ENCODE measurements around the gene DCXR. TPM values are rescaled to one million over a fixed set of nuclear protein-coding genes. Genes with fewer than 3 reads are reported as not detected.
A peak's percentile ranks its signal among the peaks of the same experiment; 100 is the strongest.

The DCXR gene
- total RNA-seq, 2 experiments from 2014 or later: 110 to 115 TPM

- peak overlapping the region; percentile 34 for H3K27ac Mint-ChIP-seq
- no peak overlapping the region for H3K4me3 Mint-ChIP-seq
- DNase-seq: no peak
- ATAC-seq (ENCODE audit: low read depth): no peak
- H3K9me3 Mint-ChIP-seq: no peaks in the 10 kb centered on the region
- no peaks in the 10 kb centered on the region for H3K27me3 Mint-ChIP-seq
- peaks cover 4% of the 10 kb centered on the region for H3K4me1 Mint-ChIP-seq
- H3K36me3 Mint-ChIP-seq: no peaks in the 10 kb centered on the region
- POLR2A ChIA-PET: interaction anchor here (0.5 to 1.6 kb wide), 2 partner anchors 9 to 11 kb away, joined by 4 to 7 read pairs; partner anchors contain the start of gene DUS1L
Measured at GRCh38 chr17:82055965-82056728, 18.6 kb upstream of the DCXR start.

DNA sequence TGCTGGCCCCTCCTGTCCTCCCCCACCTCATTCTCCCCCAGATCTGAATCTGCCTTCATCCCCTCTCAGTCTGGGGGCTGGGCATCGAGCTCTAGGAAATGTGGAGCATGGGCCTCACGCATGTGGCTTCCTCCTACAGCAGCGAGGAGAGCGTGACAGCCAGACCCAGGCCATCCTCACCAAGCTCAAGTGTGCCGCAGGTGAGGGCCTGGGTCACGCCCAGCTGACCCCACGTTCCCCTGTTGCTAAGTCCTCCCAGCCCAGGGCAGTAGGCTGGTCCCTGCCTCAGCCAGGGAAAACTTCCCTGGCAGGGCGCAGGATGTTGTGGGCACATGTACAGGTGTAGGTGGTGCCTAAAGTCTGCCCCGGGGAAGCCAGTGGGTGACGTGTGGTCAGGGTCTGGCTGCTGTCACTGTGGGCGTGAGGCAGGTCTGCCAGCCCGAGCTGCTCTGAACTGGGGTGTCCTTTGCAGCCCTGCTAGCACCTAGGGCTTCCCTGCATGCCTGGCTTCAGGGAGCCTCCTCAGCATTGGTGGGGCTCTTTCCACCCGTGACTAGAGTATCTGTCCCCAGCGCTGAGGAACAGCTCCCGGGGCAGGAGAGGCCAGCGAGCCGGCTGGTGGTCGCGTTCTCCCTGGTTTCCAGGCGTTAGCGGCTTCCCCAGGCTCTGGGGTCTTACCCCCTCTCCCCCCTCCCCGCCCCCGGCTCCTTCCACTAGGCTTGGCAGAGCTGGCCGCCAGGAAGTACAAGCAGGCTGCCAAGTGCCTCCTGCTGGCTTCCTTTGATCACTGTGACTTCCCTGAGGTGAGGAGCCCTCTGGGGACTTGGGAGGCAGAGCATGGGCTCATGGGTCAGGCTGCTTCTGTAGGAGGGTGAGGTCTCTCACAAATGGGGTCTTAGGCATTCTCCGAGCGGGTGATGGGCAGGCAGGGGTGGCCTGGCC, 17.8 kb upstream of the DCXR start:
- H3K27me3 Mint-ChIP-seq: no peaks in the 10 kb centered on the region
- no peak overlapping the region for H3K4me3 Mint-ChIP-seq
- no peaks in the 10 kb centered on the region for H3K9me3 Mint-ChIP-seq
- no peak overlapping the region for H3K27ac Mint-ChIP-seq
- H3K36me3 Mint-ChIP-seq: no peaks in the 10 kb centered on the region
- POLR2A ChIA-PET: interaction anchor here (1.0 to 1.6 kb wide), 2 partner anchors 10 kb away, joined by 3 to 7 read pairs; partner anchors contain the start of gene DUS1L
- ATAC-seq (ENCODE audit: low read depth): no peak
- H3K4me1 Mint-ChIP-seq: peaks cover 8% of the 10 kb centered on the region
- no peak for DNase-seq

- Mint-ChIP-seq H3K27me3 (no peaks in the 10 kb centered on the region), H3K4me1 (peaks cover 8% of the 10 kb centered on the region), H3K27ac (no peak overlapping the region), H3K4me3 (no peak overlapping the region), H3K36me3 (no peaks in the 10 kb centered on the region), H3K9me3 (no peaks in the 10 kb centered on the region)
- POLR2A ChIA-PET: interaction anchor here (1.0 to 1.2 kb wide), 2 partner anchors 10 to 44 kb away, joined by 3 to 4 read pairs; partner anchors contain the start of gene FASN
- no peak for DNase-seq
- ATAC-seq (ENCODE audit: low read depth): no peak
Measured at GRCh38 chr17:82054351-82055022, 17.0 kb upstream of the DCXR start.

GRCh38 chr17:82053556-82054263, 16.2 kb upstream of the DCXR start:
- H3K4me3 Mint-ChIP-seq: peak overlapping the region; percentile 74
- no peak for DNase-seq
- H3K36me3 Mint-ChIP-seq: no peaks in the 10 kb centered on the region
- H3K27ac Mint-ChIP-seq: no peak overlapping the region
- H3K27me3 Mint-ChIP-seq: no peaks in the 10 kb centered on the region
- H3K9me3 Mint-ChIP-seq: no peaks in the 10 kb centered on the region
- ATAC-seq (ENCODE audit: low read depth): no peak
- H3K4me1 Mint-ChIP-seq: peaks cover 8% of the 10 kb centered on the region
- POLR2A ChIA-PET: interaction anchor here (1.2 to 1.3 kb wide), 3 partner anchors 16 to 45 kb away, joined by 3 to 4 read pairs (median 3); partner anchors contain the start of genes DCXR and FASN

DNA sequence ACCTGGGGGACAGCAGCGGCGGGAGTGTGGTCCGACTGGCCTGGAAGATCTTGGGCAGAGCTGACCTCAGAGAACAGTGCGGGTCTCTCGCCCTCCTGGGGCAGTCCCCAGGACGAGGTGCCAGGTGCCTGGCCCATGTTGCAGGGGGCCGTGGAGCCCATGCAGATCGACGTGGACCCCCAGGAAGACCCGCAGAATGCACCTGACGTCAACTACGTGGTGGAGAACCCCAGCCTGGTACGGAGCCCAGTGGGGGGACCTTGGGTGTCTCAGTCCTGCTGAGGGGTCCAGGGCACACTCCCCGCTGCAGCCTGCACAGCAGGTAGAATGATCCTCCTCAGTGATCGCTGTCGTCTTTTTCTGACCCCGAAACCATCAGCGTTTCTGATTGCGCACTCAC, 15.6 kb upstream of the DCXR start:
- ATAC-seq (ENCODE audit: low read depth): no peak
- Mint-ChIP-seq H3K27ac (peak overlapping the region; percentile 58), H3K27me3 (no peaks in the 10 kb centered on the region), H3K36me3 (no peaks in the 10 kb centered on the region), H3K4me3 (peak overlapping the region; percentile 74), H3K4me1 (peaks cover 8% of the 10 kb centered on the region), H3K9me3 (no peaks in the 10 kb centered on the region)
- POLR2A ChIA-PET: interaction anchor here (1.2 to 1.3 kb wide), 3 partner anchors 16 to 45 kb away, joined by 3 to 4 read pairs (median 3); partner anchors contain the start of genes DCXR and FASN
- DNase-seq: no peak

DNA sequence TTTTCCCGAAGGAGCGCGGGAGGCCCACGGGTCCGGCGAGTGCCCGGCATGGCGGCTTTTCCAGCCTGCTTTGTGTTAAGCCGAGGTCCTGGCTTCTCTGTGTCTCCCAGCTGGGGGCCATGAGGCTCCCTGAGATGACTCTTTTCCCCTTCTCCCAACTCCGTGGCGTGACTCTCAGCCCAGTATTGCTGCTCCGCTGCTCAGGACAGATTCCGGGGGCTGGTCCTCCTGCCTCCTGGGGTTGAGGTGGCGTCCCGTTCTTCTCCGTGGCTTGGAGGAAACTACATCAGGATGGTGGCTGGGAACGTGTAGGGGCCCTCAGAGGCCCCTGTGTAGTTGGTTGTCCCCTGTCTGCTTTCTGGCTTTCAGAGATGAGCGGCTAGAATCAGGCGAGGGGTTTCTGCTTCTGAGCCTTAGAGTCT, 15.2 kb upstream of the DCXR start:
- POLR2A ChIA-PET: interaction anchor here (1.2 to 1.4 kb wide), 5 partner anchors 12 to 74 kb away, joined by 3 to 8 read pairs (median 4); partner anchors contain the start of genes DCXR, DUS1L and FASN
- Mint-ChIP-seq H3K27me3 (no peaks in the 10 kb centered on the region), H3K27ac (peak overlapping the region; percentile 58), H3K9me3 (no peaks in the 10 kb centered on the region), H3K36me3 (peaks cover 1% of the 10 kb centered on the region), H3K4me3 (peak overlapping the region; percentile 74), H3K4me1 (peaks cover 8% of the 10 kb centered on the region)
- DNase-seq (no peak), ATAC-seq (ENCODE audit: low read depth) (no peak)

- Mint-ChIP-seq H3K36me3 (peaks cover 2% of the 10 kb centered on the region), H3K27me3 (no peaks in the 10 kb centered on the region), H3K4me1 (peaks cover 9% of the 10 kb centered on the region), H3K27ac (peak within 1 kb of the TSS; percentile 86), H3K4me3 (peak within 1 kb of the TSS; percentile 86), H3K9me3 (no peaks in the 10 kb centered on the region)
- DNase-seq (peak; percentile 93), ATAC-seq (ENCODE audit: low read depth) (peak; percentile 84)
- POLR2A ChIA-PET: interaction anchor here (0.6 to 1.7 kb wide), 6 partner anchors 13 to 341 kb away, joined by 4 to 8 read pairs (median 6); partner anchors contain the start of genes DCXR, DUS1L and FASN
Measured at GRCh38 chr17:82051776-82052637, 14.5 kb upstream of the DCXR start, which contains the start of the genes GPS1 and RFNG. Gene GPS1, plus strand, starts transcription at chr17:82051898. Its CDS starts 34 bp downstream, at chr17:82051932. Gene RFNG, minus strand, starts transcription at chr17:82051811. Its CDS starts 45 bp downstream, at chr17:82051766.

- Mint-ChIP-seq H3K36me3 (peaks cover 2% of the 10 kb centered on the region), H3K27me3 (no peaks in the 10 kb centered on the region), H3K4me3 (peak overlapping the region; percentile 86), H3K9me3 (no peaks in the 10 kb centered on the region), H3K4me1 (peaks cover 9% of the 10 kb centered on the region), H3K27ac (peak overlapping the region; percentile 86)
- ATAC-seq (ENCODE audit: low read depth) (peak; percentile 5), DNase-seq (no peak)
- POLR2A ChIA-PET: interaction anchor here (0.6 to 1.7 kb wide), 6 partner anchors 13 to 56 kb away, joined by 3 to 8 read pairs (median 5); partner anchors contain the start of genes DCXR and FASN
Measured at GRCh38 chr17:82050761-82051641, 13.5 kb upstream of the DCXR start.

GRCh38 chr17:82050152-82050760, 12.8 kb upstream of the DCXR start:
- ATAC-seq (ENCODE audit: low read depth) (no peak), DNase-seq (no peak)
- H3K9me3 Mint-ChIP-seq: no peaks in the 10 kb centered on the region
- H3K27ac Mint-ChIP-seq: peak overlapping the region; percentile 86
- H3K4me3 Mint-ChIP-seq: peak overlapping the region; percentile 86
- peaks cover 2% of the 10 kb centered on the region for H3K36me3 Mint-ChIP-seq
- peaks cover 8% of the 10 kb centered on the region for H3K4me1 Mint-ChIP-seq
- H3K27me3 Mint-ChIP-seq: no peaks in the 10 kb centered on the region
- POLR2A ChIA-PET: interaction anchor here (0.8 to 1.7 kb wide), 4 partner anchors 13 to 48 kb away, joined by 3 to 8 read pairs (median 6); partner anchors contain the start of genes DCXR and FASN

DNA sequence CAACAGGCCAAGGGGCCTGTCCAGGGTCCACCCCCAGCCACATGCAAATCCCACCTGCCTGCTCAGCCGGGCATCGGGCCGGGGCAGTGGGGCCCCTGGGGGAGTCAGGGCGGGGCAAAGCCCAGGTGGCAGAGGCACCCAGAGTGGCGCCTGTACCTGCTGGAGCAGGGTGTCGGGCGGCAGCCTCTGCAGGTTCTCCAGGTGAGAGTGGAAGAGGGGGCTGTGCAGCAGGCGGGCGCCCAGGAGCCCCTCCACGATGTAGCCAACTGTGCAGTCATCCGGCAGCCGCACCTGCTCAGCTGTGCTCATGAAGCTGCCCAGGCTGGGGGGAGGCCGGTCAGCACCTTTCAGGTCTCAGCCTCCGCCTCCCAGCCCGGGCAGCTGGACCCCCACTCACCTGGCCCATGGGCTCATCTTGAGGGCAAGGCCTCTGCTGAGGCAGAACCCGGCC, 12.0 kb upstream of the DCXR start:
- Mint-ChIP-seq H3K27me3 (no peaks in the 10 kb centered on the region), H3K4me3 (no peak overlapping the region), H3K9me3 (no peaks in the 10 kb centered on the region), H3K4me1 (peaks cover 8% of the 10 kb centered on the region), H3K36me3 (peaks cover 2% of the 10 kb centered on the region), H3K27ac (no peak overlapping the region)
- DNase-seq (no peak), ATAC-seq (ENCODE audit: low read depth) (no peak)
- POLR2A ChIA-PET: no interaction called here
